ENCODE results near the gene SNAPIN. TPM values are rescaled to one million over a fixed set of nuclear protein-coding genes. Genes with fewer than 3 reads are reported as not detected.

SNAPIN gene
- total and polyA plus RNA-seq, 9 of the 15 experiments (the other 6 are each of a cell fraction or from before 2014, with no cell fraction given) = 11.2 to 43.9 (median 32.3) TPM

- no peak for TF ChIP-seq GTF3C2 (IDR thresholded peaks at IDR 0.05; ENCODE audit: borderline replicate concordance, extremely low read depth, insufficient read length)
- no peak for TF ChIP-seq MCM2 (IDR thresholded peaks at IDR 0.05; ENCODE audit: low read depth)
- no peak for TF ChIP-seq NCOR1 (IDR thresholded peaks at IDR 0.05)
- TF ChIP-seq NR1H2 (CRISPR knock-in tag; IDR thresholded peaks at IDR 0.05) = no peak
- TF ChIP-seq CCAR2 (IDR thresholded peaks at IDR 0.05; ENCODE audit: low read depth, low read length) = no peak
- TF ChIP-seq ZNF79 (CRISPR knock-in tag; IDR thresholded peaks at IDR 0.05; ENCODE audit: low read depth) = no peak
- TF ChIP-seq SETDB1 (IDR thresholded peaks at IDR 0.05; ENCODE audit: low read length) = no peak
- no peak for TF ChIP-seq DNMT1 (IDR thresholded peaks at IDR 0.05)
- TF ChIP-seq FOXJ2 (tag; IDR thresholded peaks at IDR 0.05) = no peak
- TF ChIP-seq ELF4 (CRISPR knock-in tag; IDR thresholded peaks at IDR 0.05) = no peak
- no peak for TF ChIP-seq TRIM28 (IDR thresholded peaks at IDR 0.05)
- TF ChIP-seq PRDM10 (IDR thresholded peaks at IDR 0.05; ENCODE audit: partially characterized antibody) = peak; percentile 6
- TF ChIP-seq MAZ (CRISPR knock-in tag; conservative IDR thresholded peaks at IDR 0.05 in 1 of 2, IDR thresholded peaks at IDR 0.05 in 1 of 2) = peak; percentile 89 to 98; a peak in 3 of 4 replicates
Measured at GRCh38 chr1:153658400-153659174, at the start of gene SNAPIN (continued).

All from K562 (cell line).